A549 (cell line): ENCODE measurements around the gene KRTAP12-2. TPM values are rescaled to one million over a fixed set of nuclear protein-coding genes. Genes with fewer than 3 reads are reported as not detected.

Source experiments
- ATAC-seq, 2 experiments: fragments of 200-7000 bp in 1 of 2; fragments of >200 bp in 1 of 2; cut with Nextera tagmentation in 1 of 2; cut with Tn5 transposase in 1 of 2; 3 replicates each; pipeline versions ENCODE4 v1.8.0 to v1.9.1; 2018 to 2020; ENCODE audit warnings: mild to moderate bottlenecking in 1 of 2, moderate library complexity in 1 of 2
- CTCF ChIA-PET: fragments of 300-600 bp; sonication (Branson Sonifier 250); formaldehyde crosslinking; extraction: SDS; loops from one replicate; lab custom pipeline; 2021; ENCODE audit warnings: antibody characterized with exemption, inconsistent platforms; lab: Yijun Ruan, JAX
- POLR2A ChIA-PET: fragments of 350-600 bp; formaldehyde crosslinking; extraction: SDS; loops from one replicate; lab custom pipeline; 2021; ENCODE audit warnings: antibody characterized with exemption, inconsistent platforms; lab: Yijun Ruan, JAX
- DNase-seq, 2 experiments: peaks; one replicate each; pipeline versions ENCODE4 v3.0.0 to v3.0.0-alpha.2; 2011 to 2016; ENCODE audit warnings: low read depth in 1 of 2, low spot score in 1 of 2
- FAIRE-seq: peaks from 2 replicates; lab custom pipeline; 2011; peaks lifted over from hg19 to GRCh38; lab: Jason Lieb, UNC
- H3K27ac ChIP-seq, 2 experiments: fragments of >200 bp; sonication (Bioruptor Twin); formaldehyde crosslinking; 3 replicates each; pipeline ENCODE4 v1.5.1; 2016 to 2017
- H3K4me1 ChIP-seq: fragments of >200 bp; sonication (Bioruptor Twin); formaldehyde crosslinking; 3 replicates; pipeline ENCODE4 v1.6.1; 2016
- H3K4me2 ChIP-seq: fragments of >200 bp; sonication (Bioruptor Twin); formaldehyde crosslinking; 3 replicates; pipeline ENCODE4 v1.6.1; 2016
- H3K4me3 ChIP-seq: fragments of >200 bp; sonication (Bioruptor Twin); formaldehyde crosslinking; 3 replicates; pipeline ENCODE4 v1.5.1; 2016
- H3K9me3 ChIP-seq: fragments of >200 bp; sonication (Bioruptor Twin); formaldehyde crosslinking; 3 replicates; pipeline ENCODE4 v1.6.1; 2016
- BHLHE40 ChIP-seq: IDR thresholded peaks from 2 replicates; pipeline ENCODE4 v1.6.1; 2012; ENCODE audit warnings: low read depth, low read length, inconsistent platforms
- CEBPB ChIP-seq, 2 experiments: fragments of >200 bp in 1 of 2; sonication (Bioruptor Twin) in 1 of 2; formaldehyde crosslinking in 1 of 2; IDR thresholded peaks; 2 replicates each; pipeline ENCODE4 v1.6.1; 2012 to 2016
- CHD2 ChIP-seq: fragments of 150-350 bp; IDR thresholded peaks from 2 replicates; pipeline ENCODE4 v1.6.1; 2014; ENCODE audit warnings: low read length; ENCODE audit not compliant: partially characterized antibody
- EHMT2 ChIP-seq: fragments of 200-600 bp; sonication (generic); IDR thresholded peaks from 2 replicates; pipeline ENCODE4 v1.6.1; 2016; ENCODE audit warnings: antibody characterized with exemption, low read depth, mild to moderate bottlenecking, moderate library complexity
- FOSL2 ChIP-seq, 2 experiments: fragments of 450-650 bp in 1 of 2; fragments of >200 bp in 1 of 2; sonication (Bioruptor Twin) in 1 of 2; formaldehyde crosslinking; IDR thresholded peaks; 2 replicates each; pipeline versions ENCODE4 v1.5.0 to v1.6.1; 2016 to 2020; ENCODE audit warnings: mild to moderate bottlenecking in 1 of 2, moderate library complexity in 1 of 2
- FOXS1 ChIP-seq: fragments of 250-450 bp; sonication (Bioruptor Pico); IDR thresholded peaks from 2 replicates; pipeline ENCODE4 v1.5.0; 2020; ENCODE audit warnings: mild to moderate bottlenecking, moderate library complexity
- HOXA7 ChIP-seq: fragments of 250-450 bp; sonication (Bioruptor Pico); IDR thresholded peaks from 2 replicates; pipeline ENCODE4 v1.5.0; 2020; ENCODE audit warnings: mild to moderate bottlenecking, moderate library complexity
- HOXB5 ChIP-seq: fragments of 250-450 bp; sonication (Bioruptor Pico); IDR thresholded peaks from 2 replicates; pipeline ENCODE4 v1.5.0; 2020; ENCODE audit warnings: mild to moderate bottlenecking, moderate library complexity
- JUNB ChIP-seq: fragments of >200 bp; sonication (Bioruptor Twin); formaldehyde crosslinking; IDR thresholded peaks from 2 replicates; pipeline ENCODE4 v1.6.1; 2016
- MAFK ChIP-seq: fragments of 450-650 bp; IDR thresholded peaks from 2 replicates; pipeline ENCODE4 v1.6.1; 2014; ENCODE audit not compliant: partially characterized antibody
- MAZ ChIP-seq: fragments of 150-350 bp; IDR thresholded peaks from 2 replicates; pipeline ENCODE4 v1.6.1; 2014; ENCODE audit warnings: antibody characterized with exemption, low read depth, low read length, borderline replicate concordance
- MYC ChIP-seq: IDR thresholded peaks from 2 replicates; pipeline ENCODE4 v1.6.1; 2012; ENCODE audit warnings: mild to moderate bottlenecking, inconsistent platforms, low read length, improper control_type of control experiment, borderline replicate concordance
- NPAS2 ChIP-seq: fragments of 250-450 bp; sonication (Bioruptor Pico); IDR thresholded peaks from 2 replicates; pipeline ENCODE4 v1.8.0; 2022; ENCODE audit warnings: mild to moderate bottlenecking, moderate library complexity, borderline replicate concordance
- RFX5 ChIP-seq: fragments of 450-650 bp; IDR thresholded peaks from 2 replicates; pipeline ENCODE4 v1.7.1; 2014; ENCODE audit warnings: antibody characterized with exemption, mild to moderate bottlenecking, moderate library complexity
- RNF2 ChIP-seq: fragments of 200-600 bp; sonication (generic); IDR thresholded peaks from 2 replicates; pipeline ENCODE4 v1.6.1; 2016; ENCODE audit warnings: low read depth, mild to moderate bottlenecking, antibody characterized with exemption, moderate library complexity, borderline replicate concordance
- SREBF2 ChIP-seq: fragments of 450-650 bp; IDR thresholded peaks from 2 replicates; pipeline ENCODE4 v1.6.1; 2014; ENCODE audit warnings: mild to moderate bottlenecking, moderate library complexity
- TP53 ChIP-seq: fragments of 250-450 bp; sonication (Bioruptor Pico); IDR thresholded peaks from 2 replicates; pipeline ENCODE4 v1.5.0; 2021; ENCODE audit warnings: mild to moderate bottlenecking, moderate library complexity
- ZSCAN20 ChIP-seq: fragments of 250-450 bp; sonication (Bioruptor Pico); IDR thresholded peaks from 2 replicates; pipeline ENCODE4 v1.8.0; 2022; ENCODE audit warnings: mild to moderate bottlenecking, moderate library complexity
- WGBS: methylation state at CpG from one replicate; pipeline ENCODE4 v1.1.6; 2017; ENCODE audit errors: missing lambda C conversion rate; 5-methylcytosine and 5-hydroxymethylcytosine counted together
- polyA plus RNA-seq, 4 experiments: library from polyadenylated mRNA; depleted of rRNA in 3 of 4; stranded (reverse); fragments of >200 nt; fragmentation: RNase III in 1 of 4; extraction: RNeasy Plus Mini Kit Qiagen cat#74134 plus additional on column Dnase treatment in 1 of 4; gene quantifications; 2 replicates in 3 of 4; 3 replicates in 1 of 4; pipeline ENCODE4 v1.2.3, GENCODE V29; 2011 to 2017
- TF ChIP-seq, protein P1 (sequence below): fragments of >200 bp; sonication (Bioruptor Twin); formaldehyde crosslinking; IDR thresholded peaks from 2 replicates; pipeline ENCODE4 v1.6.1; 2016
- TF ChIP-seq, protein P2 (sequence below): fragments of >200 bp; sonication (Bioruptor Twin); formaldehyde crosslinking; IDR thresholded peaks from 3 replicates; pipeline ENCODE4 v1.6.1; 2016
- TF ChIP-seq, protein P3 (sequence below): fragments of 200-600 bp; sonication (generic); IDR thresholded peaks from 2 replicates; pipeline ENCODE4 v1.6.1; 2016; ENCODE audit warnings: antibody characterized with exemption, mild to moderate bottlenecking, moderate library complexity
- TF ChIP-seq, protein P4 (sequence below): IDR thresholded peaks from 2 replicates; pipeline ENCODE4 v1.6.1; 2012
- TF ChIP-seq, protein P5 (sequence below): IDR thresholded peaks from 2 replicates; pipeline ENCODE4 v1.6.1; 2012; ENCODE audit warnings: low read depth, borderline replicate concordance

KRTAP12-2 gene
- polyA plus RNA-seq, 2 of the 4 experiments (the other 2 are of a cell fraction) = not detected

DNA sequence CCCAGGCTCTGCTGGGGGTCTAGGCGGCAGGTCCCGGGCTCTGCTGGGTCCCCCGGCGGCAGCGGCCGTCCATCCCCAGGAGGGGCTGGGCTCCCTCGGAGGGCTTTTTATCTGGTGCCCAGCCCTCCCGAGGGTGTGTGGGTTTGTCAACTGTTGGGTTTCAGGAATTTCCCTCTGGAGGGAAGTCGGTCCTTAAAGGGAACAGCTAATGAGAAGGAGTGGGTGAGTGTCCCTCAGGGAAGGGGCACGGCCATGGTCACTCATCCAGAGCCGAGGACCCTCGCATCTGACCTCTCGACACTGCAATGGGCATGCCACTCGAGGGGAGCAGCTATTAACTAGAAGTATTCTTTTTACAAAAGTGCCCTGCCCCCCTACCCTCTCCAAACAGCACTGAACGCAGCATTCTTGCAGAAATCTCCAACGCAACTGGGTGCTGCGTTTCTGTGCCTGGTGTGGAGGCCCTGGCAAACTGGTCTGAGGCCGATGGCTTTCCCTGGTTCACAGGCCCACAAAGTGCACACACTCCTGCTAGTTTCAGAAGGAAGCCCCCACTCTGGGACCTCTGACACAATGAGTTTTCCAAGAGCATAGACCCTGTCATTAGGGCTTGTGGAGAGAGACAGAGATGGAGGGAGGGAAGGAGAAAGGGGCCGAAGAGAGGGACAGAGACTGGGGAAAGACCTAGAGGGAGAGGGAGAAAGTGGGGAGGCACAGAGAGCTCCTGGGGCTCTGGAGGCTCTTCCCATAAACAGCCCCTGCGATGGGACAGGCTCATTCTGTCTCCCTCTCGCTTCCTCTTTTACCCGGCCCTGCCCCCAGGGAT, 45.7 kb upstream of the KRTAP12-2 start:
- WGBS = 52% methylated on average over 12 of the region's 22 CpGs
- Histone ChIP-seq H3K4me1 (peaks cover 7% of the 10 kb centered on the region), H3K4me3 (no peak overlapping the region), H3K9me3 (no peaks in the 10 kb centered on the region), H3K4me2 (no peak overlapping the region), H3K27ac (no peak overlapping the region)
- ChIA-PET POLR2A (no interaction called here), CTCF (interaction anchor here (1.2 kb wide), 1 partner anchor 81 kb away, joined by 3 read pairs; no protein-coding TSS in a partner anchor)
- FAIRE-seq = no peak
- ATAC-seq = no peak
- DNase-seq = no peak
- no peak for TF ChIP-seq CEBPB (IDR thresholded peaks at IDR 0.05)
- TF ChIP-seq, protein P1, sequence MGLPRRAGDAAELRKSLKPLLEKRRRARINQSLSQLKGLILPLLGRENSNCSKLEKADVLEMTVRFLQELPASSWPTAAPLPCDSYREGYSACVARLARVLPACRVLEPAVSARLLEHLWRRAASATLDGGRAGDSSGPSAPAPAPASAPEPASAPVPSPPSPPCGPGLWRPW = no peak
- TF ChIP-seq, protein P2, sequence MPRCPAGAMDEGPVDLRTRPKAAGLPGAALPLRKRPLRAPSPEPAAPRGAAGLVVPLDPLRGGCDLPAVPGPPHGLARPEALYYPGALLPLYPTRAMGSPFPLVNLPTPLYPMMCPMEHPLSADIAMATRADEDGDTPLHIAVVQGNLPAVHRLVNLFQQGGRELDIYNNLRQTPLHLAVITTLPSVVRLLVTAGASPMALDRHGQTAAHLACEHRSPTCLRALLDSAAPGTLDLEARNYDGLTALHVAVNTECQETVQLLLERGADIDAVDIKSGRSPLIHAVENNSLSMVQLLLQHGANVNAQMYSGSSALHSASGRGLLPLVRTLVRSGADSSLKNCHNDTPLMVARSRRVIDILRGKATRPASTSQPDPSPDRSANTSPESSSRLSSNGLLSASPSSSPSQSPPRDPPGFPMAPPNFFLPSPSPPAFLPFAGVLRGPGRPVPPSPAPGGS = no peak
- TF ChIP-seq, protein P3, sequence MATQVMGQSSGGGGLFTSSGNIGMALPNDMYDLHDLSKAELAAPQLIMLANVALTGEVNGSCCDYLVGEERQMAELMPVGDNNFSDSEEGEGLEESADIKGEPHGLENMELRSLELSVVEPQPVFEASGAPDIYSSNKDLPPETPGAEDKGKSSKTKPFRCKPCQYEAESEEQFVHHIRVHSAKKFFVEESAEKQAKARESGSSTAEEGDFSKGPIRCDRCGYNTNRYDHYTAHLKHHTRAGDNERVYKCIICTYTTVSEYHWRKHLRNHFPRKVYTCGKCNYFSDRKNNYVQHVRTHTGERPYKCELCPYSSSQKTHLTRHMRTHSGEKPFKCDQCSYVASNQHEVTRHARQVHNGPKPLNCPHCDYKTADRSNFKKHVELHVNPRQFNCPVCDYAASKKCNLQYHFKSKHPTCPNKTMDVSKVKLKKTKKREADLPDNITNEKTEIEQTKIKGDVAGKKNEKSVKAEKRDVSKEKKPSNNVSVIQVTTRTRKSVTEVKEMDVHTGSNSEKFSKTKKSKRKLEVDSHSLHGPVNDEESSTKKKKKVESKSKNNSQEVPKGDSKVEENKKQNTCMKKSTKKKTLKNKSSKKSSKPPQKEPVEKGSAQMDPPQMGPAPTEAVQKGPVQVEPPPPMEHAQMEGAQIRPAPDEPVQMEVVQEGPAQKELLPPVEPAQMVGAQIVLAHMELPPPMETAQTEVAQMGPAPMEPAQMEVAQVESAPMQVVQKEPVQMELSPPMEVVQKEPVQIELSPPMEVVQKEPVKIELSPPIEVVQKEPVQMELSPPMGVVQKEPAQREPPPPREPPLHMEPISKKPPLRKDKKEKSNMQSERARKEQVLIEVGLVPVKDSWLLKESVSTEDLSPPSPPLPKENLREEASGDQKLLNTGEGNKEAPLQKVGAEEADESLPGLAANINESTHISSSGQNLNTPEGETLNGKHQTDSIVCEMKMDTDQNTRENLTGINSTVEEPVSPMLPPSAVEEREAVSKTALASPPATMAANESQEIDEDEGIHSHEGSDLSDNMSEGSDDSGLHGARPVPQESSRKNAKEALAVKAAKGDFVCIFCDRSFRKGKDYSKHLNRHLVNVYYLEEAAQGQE = no peak
- no peak for TF ChIP-seq RNF2
- TF ChIP-seq JUNB = no peak
- no peak for TF ChIP-seq SREBF2
- TF ChIP-seq, protein P4, sequence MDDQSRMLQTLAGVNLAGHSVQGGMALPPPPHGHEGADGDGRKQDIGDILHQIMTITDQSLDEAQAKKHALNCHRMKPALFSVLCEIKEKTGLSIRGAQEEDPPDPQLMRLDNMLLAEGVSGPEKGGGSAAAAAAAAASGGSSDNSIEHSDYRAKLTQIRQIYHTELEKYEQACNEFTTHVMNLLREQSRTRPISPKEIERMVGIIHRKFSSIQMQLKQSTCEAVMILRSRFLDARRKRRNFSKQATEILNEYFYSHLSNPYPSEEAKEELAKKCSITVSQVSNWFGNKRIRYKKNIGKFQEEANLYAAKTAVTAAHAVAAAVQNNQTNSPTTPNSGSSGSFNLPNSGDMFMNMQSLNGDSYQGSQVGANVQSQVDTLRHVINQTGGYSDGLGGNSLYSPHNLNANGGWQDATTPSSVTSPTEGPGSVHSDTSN = no peak
- TF ChIP-seq BHLHE40 = no peak
- no peak for TF ChIP-seq HOXA7 (CRISPR knock-in tag)
- TF ChIP-seq HOXB5 = no peak
- TF ChIP-seq EHMT2 = no peak

DNA sequence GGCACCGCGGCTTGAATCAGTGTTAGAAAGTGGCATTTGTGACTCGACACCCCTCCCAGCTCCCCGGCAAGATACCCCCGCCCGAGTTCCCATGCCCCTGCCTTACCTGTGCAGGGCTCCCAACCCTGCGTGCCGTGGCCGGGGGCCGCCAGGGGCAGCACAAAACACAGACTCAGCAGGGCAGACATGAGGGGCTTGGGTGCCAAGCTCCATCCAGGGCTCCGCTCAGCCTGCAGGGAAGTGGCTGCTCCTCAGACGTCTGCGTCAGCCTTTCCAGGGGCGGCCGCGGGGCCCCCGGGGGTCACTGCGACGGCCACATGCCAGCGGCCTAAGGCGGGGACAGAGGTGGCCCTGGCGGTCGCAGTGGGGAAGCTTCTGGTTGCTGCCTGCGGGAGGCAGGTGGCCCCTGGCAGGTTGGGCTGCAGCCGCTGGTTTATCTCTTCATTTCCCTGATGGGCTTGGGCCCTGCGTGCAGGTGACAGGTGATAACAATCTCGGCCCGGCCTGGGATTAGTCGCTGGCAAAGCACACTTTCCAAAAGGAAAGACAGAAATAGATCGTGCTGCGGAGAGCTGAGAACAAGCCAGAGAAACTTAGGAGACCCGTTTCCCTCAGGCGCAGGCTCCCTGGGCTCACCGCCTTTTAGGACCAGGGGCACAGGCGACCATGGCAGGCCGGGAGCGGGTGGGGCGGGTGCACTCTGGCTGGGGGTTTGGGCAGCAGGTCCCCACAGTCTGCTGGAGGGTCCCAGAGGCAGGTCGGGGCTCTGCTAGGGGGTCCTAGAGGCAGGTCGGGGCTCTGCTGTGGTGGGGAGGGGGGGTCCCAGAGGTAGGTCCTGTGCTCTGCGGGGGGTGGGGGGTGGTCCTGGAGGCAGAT, 44.8 kb upstream of the KRTAP12-2 start, which contains the start of gene TSPEAR:
Gene TSPEAR, minus strand, starts transcription at position 246 of the 876 bp plus-strand sequence. Its CDS starts 58 bp downstream, at position 188.
- no peak for FAIRE-seq
- CTCF ChIA-PET = interaction anchor here (0.6 to 1.4 kb wide), 3 partner anchors 17 to 82 kb away, joined by 3 read pairs; no protein-coding TSS in a partner anchor

More for the DNA sequence above, 44.8 kb upstream of the KRTAP12-2 start, which contains the start of gene TSPEAR:
- TF ChIP-seq CHD2 = no peak
- no peak for TF ChIP-seq MAZ
- no peak for TF ChIP-seq MAFK
- TF ChIP-seq TP53 (CRISPR knock-in tag) = no peak
- TF ChIP-seq, protein P5, sequence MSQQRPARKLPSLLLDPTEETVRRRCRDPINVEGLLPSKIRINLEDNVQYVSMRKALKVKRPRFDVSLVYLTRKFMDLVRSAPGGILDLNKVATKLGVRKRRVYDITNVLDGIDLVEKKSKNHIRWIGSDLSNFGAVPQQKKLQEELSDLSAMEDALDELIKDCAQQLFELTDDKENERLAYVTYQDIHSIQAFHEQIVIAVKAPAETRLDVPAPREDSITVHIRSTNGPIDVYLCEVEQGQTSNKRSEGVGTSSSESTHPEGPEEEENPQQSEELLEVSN = no peak
- TF ChIP-seq JUNB = no peak
- no peak for TF ChIP-seq ZSCAN20 (CRISPR knock-in tag)
- TF ChIP-seq RFX5 = no peak
- TF ChIP-seq, protein P2 = no peak
- no peak for TF ChIP-seq MYC
- TF ChIP-seq NPAS2 (CRISPR knock-in tag) = no peak
- TF ChIP-seq FOXS1 (CRISPR knock-in tag) = no peak
- TF ChIP-seq FOSL2 (IDR thresholded peaks at IDR 0.05) = no peak
- no peak for TF ChIP-seq FOSL2 (CRISPR knock-in tag; IDR thresholded peaks at IDR 0.05)
- peak in 1 of 2 experiments; percentile 14; a peak in 1 of 6 replicates for ATAC-seq
- POLR2A ChIA-PET = no interaction called here
- Histone ChIP-seq H3K27ac (no peak within 1 kb of the TSS), H3K4me3 (no peak within 1 kb of the TSS), H3K9me3 (no peaks in the 10 kb centered on the region), H3K4me1 (peaks cover 7% of the 10 kb centered on the region), H3K4me2 (peak within 1 kb of the TSS; percentile 56; the same call in 2 of the 3 replicates)
- DNase-seq = no peak
- 16% methylated on average over 7 of the region's 41 CpGs for WGBS
